CD4-positive, alpha-beta T cell treated with Interleukin-17A for 4 hours (primary cell): ENCODE results near the gene UGGT1.

ENCODE experiments used
- DNase-seq: peaks from one replicate; pipeline ENCODE4 v3.0.0-alpha.2; 2020; ENCODE audit warnings: mixed read lengths

Gene UGGT1

GRCh38 chr2:128090945-128091725 is at the start of gene UGGT1:
TSS of gene UGGT1 (plus strand) at chr2:128091200. CDS start at chr2:128091358, 158 bp downstream.
- DNase-seq, result peak; percentile 92

- no peak for DNase-seq
Observed at GRCh38 chr2:128041561-128041960, 49.4 kb upstream of the UGGT1 start.

- no peak for DNase-seq
Observed at GRCh38 chr2:128043041-128043440, 48.0 kb upstream of the UGGT1 start.

- no peak for DNase-seq
Observed at GRCh38 chr2:128053331-128053730, 37.7 kb upstream of the UGGT1 start.

GRCh38 chr2:128054104-128054885 is 36.7 kb upstream of the UGGT1 start:
- DNase-seq, result no peak

- DNase-seq, result no peak
Observed at GRCh38 chr2:128057334-128057733, 33.7 kb upstream of the UGGT1 start.

GRCh38 chr2:128058114-128058513 is 32.9 kb upstream of the UGGT1 start:
- no peak for DNase-seq

- DNase-seq, result no peak
Observed at GRCh38 chr2:128062571-128062970, 28.4 kb upstream of the UGGT1 start.

- no peak for DNase-seq
Observed at GRCh38 chr2:128064353-128064752, 26.6 kb upstream of the UGGT1 start.

- no peak for DNase-seq
Observed at GRCh38 chr2:128069769-128070168, 21.2 kb upstream of the UGGT1 start.

GRCh38 chr2:128073278-128073677 is 17.7 kb upstream of the UGGT1 start:
- DNase-seq, result no peak

- DNase-seq, result no peak
Observed at GRCh38 chr2:128076461-128077106, 14.4 kb upstream of the UGGT1 start.

- DNase-seq, result no peak
Observed at GRCh38 chr2:128084757-128085156, 6.2 kb upstream of the UGGT1 start.

GRCh38 chr2:128086244-128086643 is 4.8 kb upstream of the UGGT1 start:
- no peak for DNase-seq

GRCh38 chr2:128090575-128090944 is 440 bp upstream of the UGGT1 start:
- DNase-seq, result no peak

GRCh38 chr2:128091726-128092080 is 703 bp downstream of the UGGT1 start:
- no peak for DNase-seq

GRCh38 chr2:128092656-128093055 is 1.7 kb downstream of the UGGT1 start:
- no peak for DNase-seq

GRCh38 chr2:128093762-128094161 is 2.8 kb downstream of the UGGT1 start:
- DNase-seq, result no peak

- no peak for DNase-seq
Observed at GRCh38 chr2:128095201-128095600, 4.2 kb downstream of the UGGT1 start.

- no peak for DNase-seq
Observed at GRCh38 chr2:128103407-128103806, 12.4 kb downstream of the UGGT1 start.

- no peak for DNase-seq
Observed at GRCh38 chr2:128105072-128105471, 14.1 kb downstream of the UGGT1 start.

GRCh38 chr2:128108166-128108565 is 17.2 kb downstream of the UGGT1 start:
- DNase-seq, result no peak

GRCh38 chr2:128109243-128109642 is 18.2 kb downstream of the UGGT1 start:
- no peak for DNase-seq
